Fibroblast of lung (primary cell): ENCODE results near the gene ELFN2. TPM values are rescaled to one million over a fixed set of nuclear protein-coding genes. Genes with fewer than 3 reads are reported as not detected.

ENCODE experiments used
- DNase-seq, 2 donors: peaks; one replicate each; pipeline versions ENCODE4 v3.0.0 to v3.0.0-alpha.2; 2010; ENCODE audit warnings: low read depth in 2 of 2
- H2AFZ ChIP-seq: 2 replicates; pipeline ENCODE4 v1.5.1; 2012; ENCODE audit warnings: low read length, control low read depth, inconsistent platforms
- H3K27ac ChIP-seq: 2 replicates; pipeline ENCODE4 v1.5.1; 2011; ENCODE audit warnings: low read length, control low read depth; ENCODE audit not compliant: insufficient read depth
- H3K27me3 ChIP-seq: 2 replicates; pipeline ENCODE4 v1.5.1; 2011; ENCODE audit warnings: mild to moderate bottlenecking, low read length; ENCODE audit not compliant: control insufficient read depth, insufficient read depth
- H3K36me3 ChIP-seq: 2 replicates; pipeline ENCODE4 v1.5.1; 2011; ENCODE audit warnings: low read length; ENCODE audit not compliant: control insufficient read depth, insufficient read depth
- H3K4me1 ChIP-seq: 2 replicates; pipeline ENCODE4 v1.5.1; 2011; ENCODE audit warnings: low read length; ENCODE audit not compliant: control insufficient read depth, insufficient read depth; ENCODE audit errors: extremely low read depth
- H3K4me2 ChIP-seq: 2 replicates; pipeline ENCODE4 v1.5.1; 2011; ENCODE audit warnings: low read length, control low read depth; ENCODE audit not compliant: insufficient read depth; ENCODE audit errors: extremely low read depth
- H3K4me3 ChIP-seq, 4 experiments: fragments of 200-600 bp in 1 of 4; sonication (generic) in 1 of 4; replicated peaks in 1 of 4; 2 replicates each; pipeline ENCODE4 v1.5.1; 2011 to 2016; ENCODE audit warnings: low read length in 4 of 4, low read depth in 3 of 4, mild to moderate bottlenecking in 3 of 4, control low read depth in 2 of 4, inconsistent platforms in 1 of 4, mixed read lengths in 1 of 4; ENCODE audit not compliant: insufficient read depth in 1 of 4; ENCODE audit errors: control extremely low read depth in 1 of 4
- H3K79me2 ChIP-seq: 2 replicates; pipeline ENCODE4 v1.5.1; 2012; ENCODE audit warnings: mild to moderate bottlenecking, low read length, inconsistent platforms; ENCODE audit not compliant: control insufficient read depth, insufficient read depth
- H3K9ac ChIP-seq: 2 replicates; pipeline ENCODE4 v1.5.1; 2011; ENCODE audit warnings: mild to moderate bottlenecking, low read length, control low read depth; ENCODE audit not compliant: insufficient read depth
- H3K9me3 ChIP-seq: 2 replicates; pipeline ENCODE4 v1.5.1; 2012; ENCODE audit warnings: low read depth, low read length; ENCODE audit not compliant: control insufficient read depth, insufficient read depth
- H4K20me1 ChIP-seq: 2 replicates; pipeline ENCODE4 v1.5.1; 2011; ENCODE audit warnings: low read length; ENCODE audit not compliant: control insufficient read depth, insufficient read depth; ENCODE audit errors: extremely low read depth
- CTCF ChIP-seq, 2 donors: IDR thresholded peaks in 1 of 2; conservative IDR thresholded peaks in 1 of 2; 1 replicate in 1 of 2; 2 replicates in 1 of 2; pipeline ENCODE4 v1.5.1; 2011 to 2012; ENCODE audit warnings: low read length in 2 of 2, control low read depth in 1 of 2, inconsistent platforms in 1 of 2, low read depth in 1 of 2, mild to moderate bottlenecking in 1 of 2
- EZH2 ChIP-seq: IDR thresholded peaks from 2 replicates; pipeline ENCODE4 v1.5.1; 2012; ENCODE audit warnings: low read length, control low read depth, mild to moderate bottlenecking; ENCODE audit errors: missing control alignments
- polyA plus RNA-seq, 2 donors: library from polyadenylated mRNA; depleted of rRNA in 1 of 2; stranded (reverse) in 1 of 2; unstranded in 1 of 2; fragments of >200 nt; gene quantifications; 2 replicates each; pipeline ENCODE4 v1.2.1, GENCODE V29; 2011 to 2012; ENCODE audit warnings: missing spikeins in 1 of 2
- total RNA-seq: library from RNA; depleted of rRNA; stranded (reverse); fragments of >200 nt; gene quantifications from 2 replicates; pipeline ENCODE4 v1.2.1, GENCODE V29; 2014

ELFN2 gene
- total and polyA plus RNA-seq, 2 donors (not counting 1 experiment from before 2014, with no cell fraction given): under 0.01 to 0.02 TPM

GRCh38 chr22:37459206-37459605 is 31.9 kb upstream of the ELFN2 start:
- H3K4me1 ChIP-seq: peaks cover 18% of the 10 kb centered on the region
- no peaks in the 10 kb centered on the region for H4K20me1 ChIP-seq
- H3K79me2 ChIP-seq: no peaks in the 10 kb centered on the region
- no peak overlapping the region for H3K4me2 ChIP-seq
- no peak for DNase-seq
- H3K27ac ChIP-seq: no peak overlapping the region
- no peak overlapping the region for H3K4me3 ChIP-seq
- H2AFZ ChIP-seq: no peak overlapping the region
- no peaks in the 10 kb centered on the region for H3K9me3 ChIP-seq
- no peak for TF ChIP-seq CTCF (conservative IDR thresholded peaks at IDR 0.05 in 1 of 2, IDR thresholded peaks at IDR 0.05 in 1 of 2; ENCODE audit: low read depth in 1 of 2, low read length in 2 of 2)
- TF ChIP-seq EZH2: no peak
- no peak overlapping the region for H3K9ac ChIP-seq
- no peaks in the 10 kb centered on the region for H3K36me3 ChIP-seq
- peaks cover 6% of the 10 kb centered on the region for H3K27me3 ChIP-seq

- no peak overlapping the region for H3K27ac ChIP-seq
- H3K9ac ChIP-seq: no peak overlapping the region
- no peaks in the 10 kb centered on the region for H3K79me2 ChIP-seq
- H3K4me3 ChIP-seq: no peak overlapping the region
- no peaks in the 10 kb centered on the region for H3K9me3 ChIP-seq
- H2AFZ ChIP-seq: no peak overlapping the region
- H3K36me3 ChIP-seq: no peaks in the 10 kb centered on the region
- no peak for TF ChIP-seq EZH2
- TF ChIP-seq CTCF (conservative IDR thresholded peaks at IDR 0.05 in 1 of 2, IDR thresholded peaks at IDR 0.05 in 1 of 2; ENCODE audit: low read depth in 1 of 2, low read length in 2 of 2): peak; percentile 96
- peaks cover 18% of the 10 kb centered on the region for H3K4me1 ChIP-seq
- peaks cover 4% of the 10 kb centered on the region for H3K27me3 ChIP-seq
- DNase-seq: peak; percentile 24 to 53
- H3K4me2 ChIP-seq: no peak overlapping the region
- no peaks in the 10 kb centered on the region for H4K20me1 ChIP-seq
These were observed 30.0 kb upstream of the ELFN2 start for GRCh38 chr22:37457093-37457893.

GRCh38 chr22:37456346-37456745 is 29.1 kb upstream of the ELFN2 start:
- DNase-seq: no peak
- Histone ChIP-seq H2AFZ (no peak overlapping the region), H3K4me2 (no peak overlapping the region), H3K9me3 (no peaks in the 10 kb centered on the region), H3K4me3 (no peak overlapping the region), H4K20me1 (no peaks in the 10 kb centered on the region), H3K27ac (no peak overlapping the region), H3K36me3 (no peaks in the 10 kb centered on the region), H3K9ac (no peak overlapping the region), H3K79me2 (no peaks in the 10 kb centered on the region), H3K27me3 (peaks cover 4% of the 10 kb centered on the region), H3K4me1 (peaks cover 18% of the 10 kb centered on the region)
- TF ChIP-seq CTCF (conservative IDR thresholded peaks at IDR 0.05 in 1 of 2, IDR thresholded peaks at IDR 0.05 in 1 of 2; ENCODE audit: low read depth in 1 of 2, low read length in 2 of 2) (no peak), EZH2 (no peak)
